Right atrium auricular region (tissue), 2 donors: Measurements from ENCODE around the gene POU6F2. TPM values are rescaled to one million over a fixed set of nuclear protein-coding genes. Genes with fewer than 3 reads are reported as not detected.

ENCODE experiments used
- DNase-seq: peaks from one replicate; pipeline ENCODE4 v3.0.0-alpha.2; 2019; ENCODE audit warnings: low spot score
- H3K27ac ChIP-seq, 2 donors: fragments of 200-600 bp; sonication (generic); 1 replicate in 1 of 2; 2 replicates in 1 of 2; pipeline ENCODE4 v1.5.1; 2016 to 2019
- H3K27me3 ChIP-seq, 2 donors: fragments of 200-600 bp; sonication (generic); one replicate each; pipeline versions ENCODE4 v1.5.1 to v1.6.0; 2017 to 2019
- H3K36me3 ChIP-seq: fragments of 200-600 bp; sonication (generic); one replicate; pipeline ENCODE4 v1.5.1; 2016
- H3K4me1 ChIP-seq, 2 donors: fragments of 200-600 bp; sonication (generic); one replicate each; pipeline versions ENCODE4 v1.5.1 to v1.6.0; 2017 to 2019
- H3K4me3 ChIP-seq, 2 donors: fragments of 200-600 bp; sonication (generic); 1 replicate in 1 of 2; 2 replicates in 1 of 2; pipeline ENCODE4 v1.5.1; 2017 to 2019; ENCODE audit warnings: mild to moderate bottlenecking in 1 of 2, moderate library complexity in 1 of 2
- H3K9me3 ChIP-seq, 2 donors: fragments of 200-600 bp; sonication (generic); one replicate each; pipeline ENCODE4 v1.5.1; 2019
- CTCF ChIP-seq, 2 donors: fragments of 200-600 bp; sonication (generic); IDR thresholded peaks; one replicate each; pipeline ENCODE4 v1.5.1; 2019; ENCODE audit warnings: antibody characterized with exemption in 2 of 2
- total RNA-seq, 2 donors: library from RNA; depleted of rRNA; stranded (reverse); fragments of >200 nt; gene quantifications; one replicate each; pipeline ENCODE4 v1.1.0, GENCODE V29; 2016

POU6F2 gene
- total RNA-seq, 2 donors from 2014 or later: 0.85 to 1.5 TPM

DNA sequence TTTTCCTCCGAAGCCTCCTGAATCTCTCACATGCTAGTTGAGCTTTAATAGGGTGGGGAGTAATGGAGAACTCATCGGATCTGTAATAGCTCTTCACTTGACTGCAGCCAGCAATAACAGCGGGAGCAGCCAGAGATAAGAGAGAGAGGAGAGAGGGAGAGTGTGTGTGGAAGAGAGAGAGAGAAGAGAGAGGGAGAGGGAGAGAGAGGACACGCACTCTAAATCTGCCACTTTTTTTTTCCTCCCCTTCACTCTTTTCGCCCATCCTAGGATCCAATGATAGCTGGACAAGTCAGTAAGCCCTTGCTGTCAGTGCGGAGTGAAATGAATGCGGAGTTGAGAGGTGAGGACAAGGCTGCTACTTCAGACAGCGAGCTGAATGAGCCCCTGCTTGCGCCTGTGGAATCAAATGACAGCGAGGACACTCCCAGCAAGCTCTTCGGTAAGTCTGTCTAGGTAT is 107.9 kb downstream of the POU6F2 start:
- H3K27ac ChIP-seq: peak overlapping the region; percentile 64 to 71

DNA sequence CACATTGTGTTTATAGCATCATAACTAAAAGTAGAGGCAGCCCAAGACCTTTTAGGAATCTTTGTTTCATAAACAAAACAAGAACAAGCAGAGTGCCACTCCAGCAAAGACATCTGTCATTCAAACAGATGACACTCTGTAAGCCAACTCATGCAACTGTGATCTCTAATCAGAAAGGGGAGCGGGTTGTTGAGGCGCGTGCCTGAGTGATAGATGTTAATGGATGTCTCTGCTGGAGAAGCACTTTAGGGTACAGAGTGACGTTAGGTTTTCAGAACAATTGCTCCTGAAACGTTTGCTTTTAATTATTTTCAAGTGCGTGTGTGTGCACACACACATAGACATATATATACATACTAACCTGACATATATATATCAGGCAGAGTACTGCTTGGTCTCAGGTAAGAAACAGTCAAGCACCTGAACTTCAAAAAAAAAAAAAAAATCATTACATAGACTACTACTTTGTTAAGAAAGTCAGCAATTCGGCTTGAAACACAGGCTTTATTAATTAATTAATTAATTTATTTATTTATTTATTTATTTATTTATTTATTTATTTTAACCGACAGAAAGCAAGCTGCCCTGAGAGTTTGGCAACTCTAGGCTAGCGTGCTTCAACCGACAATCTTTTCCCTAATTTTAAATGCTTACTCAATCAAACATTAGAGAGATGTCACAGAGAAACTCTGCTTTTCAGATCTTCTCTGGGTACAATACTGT is 109.1 kb downstream of the POU6F2 start:
- Histone ChIP-seq H3K4me3 (peak overlapping the region in 1 of 2 donors; percentile 42), H3K9me3 (no peaks in the 10 kb centered on the region), H3K4me1 (no peaks in the 10 kb centered on the region), H3K36me3 (no peaks in the 10 kb centered on the region), H3K27ac (peak overlapping the region in 1 of 2 donors; percentile 71), H3K27me3 (no peaks in the 10 kb centered on the region)
- no peak for TF ChIP-seq CTCF (IDR thresholded peaks at IDR 0.05)
- DNase-seq: no peak

More for the DNA sequence above, 107.9 kb downstream of the POU6F2 start:
- Histone ChIP-seq H3K27me3 (no peaks in the 10 kb centered on the region), H3K4me1 (no peaks in the 10 kb centered on the region), H3K4me3 (peak overlapping the region; percentile 29 to 42), H3K9me3 (no peaks in the 10 kb centered on the region), H3K36me3 (no peaks in the 10 kb centered on the region)
- TF ChIP-seq CTCF (IDR thresholded peaks at IDR 0.05): no peak
- no peak for DNase-seq

GRCh38 chr7:39088730-39089593 is 111.3 kb downstream of the POU6F2 start:
- Histone ChIP-seq H3K4me1 (no peaks in the 10 kb centered on the region), H3K27me3 (no peaks in the 10 kb centered on the region), H3K4me3 (no peak overlapping the region), H3K27ac (no peak overlapping the region), H3K9me3 (no peaks in the 10 kb centered on the region), H3K36me3 (no peaks in the 10 kb centered on the region)
- no peak for TF ChIP-seq CTCF (IDR thresholded peaks at IDR 0.05)
- DNase-seq: no peak

DNA sequence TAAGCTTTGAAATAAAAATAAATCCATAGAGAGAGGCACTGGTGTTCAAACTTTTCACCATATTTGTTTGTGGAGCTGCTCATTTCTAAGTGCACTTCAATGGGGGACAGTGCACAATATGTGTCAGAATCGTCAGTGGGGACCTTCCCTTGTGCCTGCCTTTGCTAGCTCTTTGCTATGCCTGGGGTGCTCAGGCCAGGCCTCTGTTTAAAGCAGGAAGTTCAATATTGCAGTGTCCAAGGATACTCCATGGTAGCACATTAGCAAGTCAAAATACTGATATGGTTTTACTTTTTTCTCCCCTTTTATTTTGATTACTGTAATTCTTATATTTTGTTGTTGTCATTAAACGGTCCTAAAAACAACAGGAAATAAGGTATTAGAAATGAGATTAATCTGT is 113.4 kb downstream of the POU6F2 start:
- H3K27ac ChIP-seq: no peak overlapping the region
- no peak for TF ChIP-seq CTCF (IDR thresholded peaks at IDR 0.05)
- DNase-seq: no peak
- H3K9me3 ChIP-seq: no peaks in the 10 kb centered on the region
- H3K4me3 ChIP-seq: no peak overlapping the region
- H3K36me3 ChIP-seq: no peaks in the 10 kb centered on the region
- no peaks in the 10 kb centered on the region for H3K4me1 ChIP-seq
- no peaks in the 10 kb centered on the region for H3K27me3 ChIP-seq

- no peaks in the 10 kb centered on the region for H3K9me3 ChIP-seq
- H3K4me3 ChIP-seq: no peak overlapping the region
- H3K27ac ChIP-seq: no peak overlapping the region
- H3K4me1 ChIP-seq: no peaks in the 10 kb centered on the region
- no peaks in the 10 kb centered on the region for H3K36me3 ChIP-seq
- DNase-seq: no peak
- H3K27me3 ChIP-seq: no peaks in the 10 kb centered on the region
- TF ChIP-seq CTCF (IDR thresholded peaks at IDR 0.05): no peak
Measured at GRCh38 chr7:39091774-39092173, 114.1 kb downstream of the POU6F2 start.
